Sciatic nerve (tissue), 2 donors: Measurements from ENCODE around the gene SLC26A2. TPM values are rescaled to one million over a fixed set of nuclear protein-coding genes. Genes with fewer than 3 reads are reported as not detected.
A peak's percentile ranks its signal among the peaks of the same experiment; 100 is the strongest.
"Not testable (repeated sequence)": the region's sequence is repeated elsewhere in the genome, so short reads cannot be mapped to it uniquely, and the experiment has no call there.

ENCODE experiments used
- ATAC-seq: fragments of 200-7000 bp; cut with Tn5 transposase; one replicate; pipeline ENCODE4 v1.9.1; 2020; ENCODE audit warnings: mild to moderate bottlenecking, moderate library complexity
- DNase-seq: peaks from one replicate; pipeline ENCODE4 v3.0.0-alpha.2; 2020; ENCODE audit warnings: low spot score
- intact Hi-C: fragments of 100-400 bp; cut with DNase I; formaldehyde crosslinking; loops from one replicate; pipeline ENCODE4 v1.14.2; 2022
- total RNA-seq: library from RNA; stranded (reverse); fragmentation: NEBNext Ultra II Directional; extraction: Animal tissue kit (Norgen Biotek cat#: 25700); gene quantifications from one replicate; pipeline ENCODE4 v1.2.1, GENCODE V29; 2021
- donor health status: DM: no; HTN: no; CAD: no.
- donor health status: DM: no; HTN: no; CAD: no.

The SLC26A2 gene
- total RNA-seq, 1 donor from 2014 or later: 15.8 TPM

DNA sequence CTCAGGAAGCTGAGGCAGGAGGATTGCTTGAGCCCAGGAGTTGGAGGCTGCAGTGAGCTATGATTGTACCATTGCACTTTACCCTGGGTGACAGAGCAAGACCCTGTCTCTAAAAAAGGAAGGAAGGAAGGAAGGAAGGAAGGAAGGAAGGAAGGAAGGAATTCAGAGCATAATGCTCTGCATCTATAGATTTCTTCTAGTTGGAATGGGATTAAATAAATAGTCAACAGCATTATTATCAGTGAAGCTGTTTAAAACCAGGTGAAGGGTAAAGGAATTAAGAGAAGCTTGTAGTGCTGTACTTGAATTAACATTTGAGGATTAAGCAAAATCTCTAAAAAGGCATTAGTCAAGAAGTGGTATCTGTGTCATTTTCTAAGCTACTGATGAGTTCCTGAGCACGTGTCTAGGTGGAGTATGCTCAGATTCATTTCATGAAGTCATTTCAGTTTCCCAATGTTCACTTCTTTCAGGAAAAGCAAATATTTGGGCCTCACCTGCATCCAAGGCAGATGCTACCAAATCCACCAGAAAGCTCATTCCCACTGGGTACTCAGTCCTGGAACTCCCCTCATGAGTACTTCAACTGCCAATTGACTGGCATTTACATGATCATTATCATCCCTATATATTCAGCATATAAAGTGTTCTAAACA lies 24.4 kb upstream of the SLC26A2 start:
- no peak for ATAC-seq
- intact Hi-C loops: no loop called here
- no peak for DNase-seq

- intact Hi-C loops: no loop called here
- DNase-seq (no peak), ATAC-seq (no peak)
Measured at GRCh38 chr5:149936700-149937091, 23.9 kb upstream of the SLC26A2 start.

GRCh38 chr5:149937610-149938009 lies 22.9 kb upstream of the SLC26A2 start:
- intact Hi-C loops: no loop called here
- no peak for DNase-seq
- ATAC-seq: no peak

- ATAC-seq (no peak), DNase-seq (no peak)
- intact Hi-C loops: no loop called here
Measured at GRCh38 chr5:149938279-149938678, 22.3 kb upstream of the SLC26A2 start.

- ATAC-seq (no peak), DNase-seq (no peak)
- intact Hi-C loops: no loop called here
Measured at GRCh38 chr5:149938791-149939358, 21.7 kb upstream of the SLC26A2 start.

- no peak for DNase-seq
Measured at GRCh38 chr5:149939546-149939945, 21.0 kb upstream of the SLC26A2 start.

DNA sequence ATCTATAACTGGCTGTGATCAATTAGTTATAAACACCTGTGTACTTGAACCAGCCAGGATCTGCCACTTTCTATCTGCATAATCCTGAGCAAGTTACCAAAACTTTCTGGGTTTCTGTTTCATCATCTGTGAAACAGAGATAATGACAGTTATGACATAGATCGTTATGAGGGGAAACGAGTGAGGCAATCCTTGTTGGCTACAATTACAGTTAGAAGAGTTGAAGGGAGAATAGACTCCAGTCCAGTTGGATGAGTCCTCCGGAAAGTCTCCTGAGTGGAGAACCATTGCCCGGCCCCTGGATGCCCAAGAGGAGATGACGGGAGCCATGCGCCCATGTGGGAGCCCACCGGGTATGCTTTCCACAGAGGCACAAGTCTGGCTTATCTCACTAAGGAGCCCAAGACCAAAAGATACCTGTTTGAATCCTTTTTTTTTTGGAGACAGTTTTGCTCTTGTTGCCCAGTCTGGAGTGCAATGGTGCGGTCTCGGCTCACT lies 20.4 kb upstream of the SLC26A2 start:
- DNase-seq (no peak), ATAC-seq (no peak)
- intact Hi-C loops: no loop called here

More at GRCh38 chr5:149939546-149939945, 21.0 kb upstream of the SLC26A2 start:
- intact Hi-C loops: no loop called here
- no peak for ATAC-seq

DNA sequence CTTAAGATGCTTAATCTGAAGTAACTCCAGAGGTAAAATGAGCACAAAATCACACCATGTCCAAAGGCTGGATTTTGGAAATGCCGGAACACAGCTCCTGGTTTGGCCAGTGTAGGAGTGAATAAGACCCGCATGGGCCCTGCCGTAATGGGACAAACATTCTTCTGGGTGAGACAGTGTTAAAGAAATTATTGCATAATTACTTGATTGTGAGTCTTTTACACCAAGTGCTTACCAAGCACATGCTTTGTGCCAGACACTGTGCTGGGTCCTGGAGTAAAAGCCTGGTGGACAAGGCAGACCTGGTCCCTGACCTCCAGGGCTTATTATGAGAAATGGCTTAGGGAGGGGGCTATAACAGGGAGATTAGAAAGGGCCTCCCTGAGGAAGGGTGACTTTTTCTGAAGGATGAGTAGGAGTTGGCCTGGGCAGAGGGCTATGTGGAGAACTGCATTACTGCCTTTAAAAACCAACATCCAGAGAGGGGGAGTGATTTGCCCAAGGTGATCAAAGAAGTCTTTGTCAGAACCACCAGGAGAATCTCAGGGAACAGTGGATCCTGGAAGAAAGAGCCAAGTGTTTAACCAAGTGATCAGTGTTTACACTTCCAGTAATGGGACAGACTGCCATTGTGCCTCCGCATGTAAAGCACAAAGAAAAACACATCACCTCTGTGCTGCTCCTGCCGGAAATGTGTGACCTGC lies 19.5 kb upstream of the SLC26A2 start:
- DNase-seq: no peak
- intact Hi-C loops: no loop called here
- peak; percentile 86 for ATAC-seq

GRCh38 chr5:149941795-149942194 lies 18.8 kb upstream of the SLC26A2 start:
- intact Hi-C loops: no loop called here
- ATAC-seq: no peak

GRCh38 chr5:149942199-149942598 lies 18.4 kb upstream of the SLC26A2 start:
- intact Hi-C loops: no loop called here
- no peak for ATAC-seq
- no peak for DNase-seq

More at GRCh38 chr5:149941795-149942194, 18.8 kb upstream of the SLC26A2 start:
- DNase-seq: no peak

DNA sequence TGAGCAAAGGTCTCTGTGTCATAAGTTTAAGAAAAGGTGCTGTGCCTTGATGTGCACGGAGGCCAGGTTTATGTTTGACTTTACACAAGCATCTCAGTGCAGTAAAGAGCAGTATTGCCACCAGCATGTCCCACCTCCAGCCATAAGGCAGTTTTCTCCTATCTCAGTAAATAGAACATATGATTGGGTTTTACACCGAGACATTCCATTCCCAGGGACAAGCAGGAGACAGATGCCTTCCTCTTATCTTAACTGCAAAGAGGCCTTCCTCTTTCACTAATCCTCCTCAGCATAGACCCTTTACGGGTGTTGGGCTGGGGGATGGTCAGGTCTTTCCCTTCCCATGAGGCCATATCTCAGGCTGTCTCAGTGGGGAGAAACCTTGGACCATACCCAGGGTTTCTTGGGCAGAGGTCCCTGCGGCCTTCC lies 17.8 kb upstream of the SLC26A2 start:
- ATAC-seq, DNase-seq, intact Hi-C loops: not testable (repeated sequence)

- intact Hi-C loops, ATAC-seq, DNase-seq: not testable (repeated sequence)
Measured at GRCh38 chr5:149943177-149943949, 17.2 kb upstream of the SLC26A2 start.

DNA sequence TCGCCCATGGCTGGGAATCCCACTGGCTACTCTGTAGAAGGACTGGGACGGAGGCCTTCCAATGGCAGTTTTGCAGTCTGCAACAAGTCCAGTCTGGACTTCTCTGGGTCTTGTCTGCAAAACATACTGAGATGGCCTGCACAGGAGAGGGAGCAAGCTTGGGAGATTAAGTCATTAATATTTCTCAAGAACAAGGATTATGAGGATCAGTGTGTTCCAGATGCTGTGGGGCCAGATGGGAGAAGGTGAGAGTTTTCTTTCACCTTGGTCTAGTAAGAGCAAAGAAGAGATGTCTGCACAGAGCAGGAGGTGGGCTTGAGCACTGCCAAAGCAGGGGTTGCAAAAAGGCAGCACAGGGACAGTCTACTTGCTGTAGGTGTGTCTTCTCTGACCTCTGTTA lies 15.9 kb upstream of the SLC26A2 start, which contains the start of gene PDE6A:
TSS of gene PDE6A (minus strand) at position 128 of the 400 bp plus-strand sequence. CDS start at position 8, 120 bp downstream.
- DNase-seq: no peak
- intact Hi-C loops: no loop called here
- no peak for ATAC-seq

DNA sequence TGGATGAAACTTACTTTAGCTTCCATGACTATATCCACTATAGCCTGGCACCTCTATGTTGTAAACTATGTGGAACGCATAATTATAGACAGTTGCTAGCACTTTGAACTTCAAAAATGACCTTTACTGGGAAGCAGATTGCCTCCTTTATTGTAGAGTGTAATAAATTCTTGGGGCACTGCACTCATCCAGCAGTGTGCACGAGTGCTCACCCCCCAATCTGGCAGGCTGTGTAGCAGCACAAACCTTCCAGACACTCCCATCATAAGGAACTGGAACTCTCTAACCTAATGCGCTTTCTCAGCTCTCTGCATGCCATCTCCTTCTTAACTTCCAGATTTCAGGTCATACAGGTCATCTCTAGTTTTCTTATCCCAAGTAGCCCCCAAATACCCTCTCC lies 14.4 kb upstream of the SLC26A2 start:
- DNase-seq (no peak), ATAC-seq (no peak)
- intact Hi-C loops: no loop called here

GRCh38 chr5:149948993-149949392 lies 11.6 kb upstream of the SLC26A2 start:
- ATAC-seq: no peak
- intact Hi-C loops: no loop called here
- DNase-seq: no peak

DNA sequence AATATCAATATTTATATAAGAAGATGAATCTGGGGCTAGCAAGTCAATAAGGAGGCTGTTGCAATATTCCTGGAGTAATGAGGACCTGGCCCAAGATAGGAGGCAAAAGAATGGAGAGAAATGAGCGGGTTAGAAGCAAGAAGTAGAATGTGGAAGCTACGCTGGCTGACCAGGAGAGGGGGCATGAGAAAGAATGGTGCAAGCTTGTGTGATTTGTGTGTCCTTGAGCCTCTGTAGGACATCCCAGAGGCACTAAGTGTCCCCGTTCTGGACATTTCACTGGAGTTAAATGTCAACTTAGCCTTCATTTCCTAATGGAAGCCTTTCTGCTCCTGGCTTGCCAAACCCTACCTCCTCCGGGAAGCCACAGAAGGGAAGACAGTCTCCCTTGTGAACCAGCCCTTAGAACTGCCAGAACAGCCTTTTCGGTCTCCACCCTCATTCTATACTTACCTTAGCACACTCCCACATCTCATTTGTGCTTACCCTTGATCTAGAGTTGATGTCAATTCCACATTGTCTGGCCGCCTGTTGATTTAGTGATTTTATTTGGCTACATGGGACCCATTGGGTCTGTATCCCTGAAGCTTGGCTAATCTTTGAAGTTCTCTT lies 9.3 kb upstream of the SLC26A2 start:
- no peak for ATAC-seq
- DNase-seq: no peak
- intact Hi-C loops: no loop called here

- DNase-seq (no peak), ATAC-seq (no peak)
- intact Hi-C loops: no loop called here
Measured at GRCh38 chr5:149953436-149954121, 7.0 kb upstream of the SLC26A2 start.

GRCh38 chr5:149954798-149955197 lies 5.8 kb upstream of the SLC26A2 start:
- intact Hi-C loops: no loop called here
- ATAC-seq: peak; percentile 55
- no peak for DNase-seq
